GM23338 (cell line): ENCODE results near the gene MRGPRE. TPM values are rescaled to one million over a fixed set of nuclear protein-coding genes. Genes with fewer than 3 reads are reported as not detected.
"Not testable (repeated sequence)": the region's sequence is repeated elsewhere in the genome, so short reads cannot be mapped to it uniquely, and the experiment has no call there.

ENCODE experiments used
- ATAC-seq: fragments of 200-7000 bp; cut with Tn5 transposase; 3 replicates; pipeline ENCODE4 v1.9.1; 2020
- DNase-seq: peaks from one replicate; pipeline ENCODE4 v3.0.0-alpha.2; 2015; ENCODE audit warnings: low spot score
- H2AFZ ChIP-seq: fragments of 200-600 bp; sonication (generic); 2 replicates; pipeline ENCODE4 v1.8.0; 2016; ENCODE audit warnings: antibody characterized with exemption, mild to moderate bottlenecking, moderate library complexity
- H3F3A ChIP-seq: fragments of 200-600 bp; sonication (generic); replicated peaks from 2 replicates; pipeline ENCODE4 v1.8.0; 2017; ENCODE audit warnings: antibody characterized with exemption, mixed run types, low read depth
- H3K27ac ChIP-seq: fragments of 200-600 bp; sonication (generic); 2 replicates; pipeline ENCODE4 v1.6.1; 2016; ENCODE audit warnings: low read depth
- H3K27me3 ChIP-seq: fragments of 200-600 bp; sonication (generic); 2 replicates; pipeline ENCODE4 v1.8.0; 2016; ENCODE audit warnings: mild to moderate bottlenecking, mixed run types, moderate library complexity; ENCODE audit not compliant: insufficient read depth
- H3K36me3 ChIP-seq: fragments of 200-600 bp; sonication (generic); 2 replicates; pipeline ENCODE4 v1.8.0; 2016; ENCODE audit warnings: mild to moderate bottlenecking; ENCODE audit not compliant: insufficient read depth
- H3K4me1 ChIP-seq: fragments of 200-600 bp; sonication (generic); 2 replicates; pipeline ENCODE4 v1.8.0; 2016; ENCODE audit warnings: mild to moderate bottlenecking, moderate library complexity; ENCODE audit not compliant: insufficient read depth
- H3K4me2 ChIP-seq: fragments of 200-600 bp; sonication (generic); 2 replicates; pipeline ENCODE4 v1.7.1; 2017; ENCODE audit warnings: mixed run types
- H3K4me3 ChIP-seq: fragments of 200-600 bp; sonication (generic); 2 replicates; pipeline ENCODE4 v1.6.1; 2016; ENCODE audit warnings: mixed run types
- H3K79me2 ChIP-seq: fragments of 200-600 bp; sonication (generic); replicated peaks from 2 replicates; pipeline ENCODE4 v1.8.0; 2017; ENCODE audit warnings: mild to moderate bottlenecking; ENCODE audit not compliant: insufficient read depth
- H3K9me2 ChIP-seq: fragments of 200-600 bp; sonication (generic); 2 replicates; pipeline ENCODE4 v1.8.0; 2017; ENCODE audit not compliant: insufficient read depth
- H4K20me1 ChIP-seq: fragments of 200-600 bp; sonication (generic); replicated peaks from 2 replicates; pipeline ENCODE4 v1.8.0; 2017; ENCODE audit warnings: mild to moderate bottlenecking; ENCODE audit not compliant: insufficient read depth
- H3K27ac Mint-ChIP-seq: 2 replicates; pipeline ENCODE4 v1.8.0; 2020; ENCODE audit warnings: inconsistent platforms, mild to moderate bottlenecking, moderate library complexity, mixed read lengths
- H3K27me3 Mint-ChIP-seq: 3 replicates; pipeline ENCODE4 v1.8.0; 2022; ENCODE audit warnings: low read depth, mild to moderate bottlenecking, moderate library complexity, mixed read lengths, inconsistent platforms; ENCODE audit not compliant: insufficient read depth, poor library complexity
- H3K36me3 Mint-ChIP-seq: 3 replicates; pipeline ENCODE4 v1.8.0; 2021; ENCODE audit warnings: low read depth, mild to moderate bottlenecking, inconsistent platforms, moderate library complexity, mixed read lengths
- H3K4me1 Mint-ChIP-seq: 3 replicates; pipeline ENCODE4 v1.8.0; 2020; ENCODE audit warnings: mild to moderate bottlenecking, inconsistent platforms, mixed read lengths
- H3K4me3 Mint-ChIP-seq: 3 replicates; pipeline ENCODE4 v1.8.0; 2021; ENCODE audit warnings: moderate library complexity, mild to moderate bottlenecking, inconsistent platforms, mixed read lengths
- H3K9me3 Mint-ChIP-seq: 3 replicates; pipeline ENCODE4 v1.8.0; 2020; ENCODE audit warnings: moderate library complexity, mild to moderate bottlenecking, inconsistent platforms, mixed read lengths
- polyA plus RNA-seq: library from polyadenylated mRNA; unstranded; fragments of >200 nt; fragmentation: Nextera tagmentation; extraction: Ambion mirVana; gene quantifications from 2 replicates; pipeline ENCODE4 v1.2.1, GENCODE V29; 2016
- total RNA-seq: library from RNA; depleted of rRNA; stranded (reverse); fragments of >200 nt; shearing (Covaris generic); gene quantifications from 2 replicates; pipeline ENCODE4 v1.2.3, GENCODE V29; 2014

MRGPRE gene
- total and polyA plus RNA-seq, 2 experiments from 2014 or later: not detected

GRCh38 chr11:3281146-3281545 is 48.9 kb upstream of the MRGPRE start:
- not testable (repeated sequence) for H3K79me2 ChIP-seq, H3K4me1 Mint-ChIP-seq, H3K9me2 ChIP-seq, H2AFZ ChIP-seq, H3K9me3 Mint-ChIP-seq, H3K4me1 ChIP-seq, H3K4me3 Mint-ChIP-seq, ATAC-seq, H3K4me3 ChIP-seq, H3K36me3 ChIP-seq, H3K27me3 Mint-ChIP-seq, DNase-seq, H3K27ac Mint-ChIP-seq, H3K27ac ChIP-seq, H3K27me3 ChIP-seq, H3K36me3 Mint-ChIP-seq, H3F3A ChIP-seq, H3K4me2 ChIP-seq, H4K20me1 ChIP-seq

DNA sequence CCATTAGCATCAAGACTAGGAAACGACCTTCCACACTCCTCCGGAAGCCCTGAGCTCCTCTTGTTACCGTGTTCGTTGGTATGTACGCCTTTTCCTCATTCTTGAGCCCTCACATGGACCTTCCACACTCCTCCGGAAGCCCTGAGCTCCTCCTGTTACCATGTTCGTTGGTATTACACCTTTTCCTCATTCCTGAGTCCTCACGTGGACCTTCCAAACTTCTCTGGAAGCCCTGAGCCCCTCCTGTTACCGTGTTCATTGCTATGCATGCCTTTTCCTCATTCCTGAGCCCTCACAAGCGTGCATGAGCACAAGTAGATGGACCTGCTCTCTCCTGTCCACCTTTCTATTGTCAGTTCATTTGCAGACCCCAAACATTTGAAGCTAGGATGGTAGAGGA is 48.4 kb upstream of the MRGPRE start:
- H3K27me3 Mint-ChIP-seq, H3K4me1 Mint-ChIP-seq, H3K4me2 ChIP-seq, H3K27me3 ChIP-seq, H3K79me2 ChIP-seq, ATAC-seq, H3K4me1 ChIP-seq, H3K36me3 ChIP-seq, H3K9me3 Mint-ChIP-seq, H3F3A ChIP-seq, H2AFZ ChIP-seq, H3K4me3 Mint-ChIP-seq, H4K20me1 ChIP-seq, DNase-seq, H3K9me2 ChIP-seq, H3K27ac ChIP-seq, H3K36me3 Mint-ChIP-seq, H3K4me3 ChIP-seq, H3K27ac Mint-ChIP-seq: not testable (repeated sequence)

DNA sequence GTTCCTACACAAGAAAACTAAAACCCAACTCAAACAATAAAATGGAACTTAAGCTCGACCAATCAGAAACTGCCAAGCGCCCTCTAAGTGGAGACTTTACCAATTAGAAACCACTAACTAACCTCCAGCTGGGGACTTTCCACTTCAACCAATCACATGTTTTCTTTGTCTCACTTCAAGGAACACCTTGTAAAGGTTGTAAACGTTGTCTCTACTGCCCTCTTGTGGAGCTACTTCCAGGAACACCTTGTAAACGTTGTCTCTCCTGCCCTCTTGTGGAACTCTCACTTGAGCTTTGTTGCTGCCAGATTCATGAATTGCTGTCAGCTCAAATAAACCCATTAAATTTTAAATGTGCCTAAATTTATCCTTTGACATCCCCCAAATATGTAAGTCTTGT is 46.7 kb upstream of the MRGPRE start:
- ATAC-seq: peak; percentile 72
- H3K36me3 Mint-ChIP-seq, H3K27ac Mint-ChIP-seq: not testable (repeated sequence)

DNA sequence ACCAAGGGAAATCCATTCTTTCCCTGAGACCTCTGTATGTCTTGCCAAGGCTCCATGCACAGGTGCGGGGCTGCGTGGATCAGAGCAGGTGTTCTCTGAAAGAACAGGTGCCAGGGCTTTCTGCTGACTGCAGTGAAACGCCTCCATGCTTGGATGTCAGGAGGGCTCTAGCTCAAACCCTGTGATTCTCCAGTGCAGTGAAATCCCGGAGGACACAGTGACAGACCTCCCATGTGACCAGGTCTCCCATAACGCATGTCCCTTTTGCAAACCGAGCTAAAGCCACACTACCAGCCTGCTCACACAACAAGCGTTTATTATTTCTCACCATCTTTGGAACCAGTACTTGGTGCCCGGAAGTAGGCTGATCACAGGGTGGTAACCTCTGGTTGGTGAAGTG is 41.4 kb upstream of the MRGPRE start:
- DNase-seq, H3K27me3 Mint-ChIP-seq, H4K20me1 ChIP-seq, H3K79me2 ChIP-seq, H3K4me1 Mint-ChIP-seq, H3K9me3 Mint-ChIP-seq, H3K4me1 ChIP-seq, H3K36me3 ChIP-seq, ATAC-seq, H3K4me2 ChIP-seq, H3K4me3 ChIP-seq, H3K27ac Mint-ChIP-seq, H3F3A ChIP-seq, H3K9me2 ChIP-seq, H3K27me3 ChIP-seq, H2AFZ ChIP-seq, H3K4me3 Mint-ChIP-seq, H3K27ac ChIP-seq, H3K36me3 Mint-ChIP-seq: not testable (repeated sequence)

More for the DNA sequence above, 46.7 kb upstream of the MRGPRE start:
- H3K9me2 ChIP-seq, H3K27me3 ChIP-seq, H4K20me1 ChIP-seq, H3K4me1 ChIP-seq, H3K79me2 ChIP-seq, H3K4me2 ChIP-seq, H3F3A ChIP-seq, DNase-seq, H3K27ac ChIP-seq, H3K4me1 Mint-ChIP-seq, H2AFZ ChIP-seq, H3K27me3 Mint-ChIP-seq, H3K9me3 Mint-ChIP-seq, H3K4me3 Mint-ChIP-seq, H3K4me3 ChIP-seq, H3K36me3 ChIP-seq: not testable (repeated sequence)

- not testable (repeated sequence) for H3K9me3 Mint-ChIP-seq
Observed at GRCh38 chr11:3262548-3262947, 30.3 kb upstream of the MRGPRE start.

DNA sequence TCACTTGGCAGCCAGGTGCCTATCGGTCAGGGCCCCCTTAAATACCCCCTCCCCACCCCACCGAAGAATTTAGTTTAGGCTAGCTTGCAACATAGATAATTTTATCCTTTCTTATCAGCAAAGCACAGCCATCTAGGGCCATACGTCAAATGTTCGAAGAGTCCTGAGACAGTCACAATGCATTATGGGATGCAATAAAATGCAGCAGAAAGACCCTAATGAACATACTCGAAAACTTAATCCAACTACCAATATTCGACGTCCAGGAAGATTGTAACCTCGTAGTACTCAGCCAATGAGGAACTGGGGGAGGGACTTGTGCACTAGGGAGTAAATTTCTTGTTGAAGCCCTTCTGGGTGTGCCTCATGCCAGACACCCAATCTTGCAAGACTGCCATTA is 29.6 kb upstream of the MRGPRE start:
- not testable (repeated sequence) for H3K27me3 ChIP-seq, H3K4me2 ChIP-seq, H2AFZ ChIP-seq, H3K9me3 Mint-ChIP-seq, H3K27me3 Mint-ChIP-seq, H3K4me1 Mint-ChIP-seq, H3K27ac Mint-ChIP-seq, ATAC-seq, H3F3A ChIP-seq, H3K4me3 Mint-ChIP-seq, H3K9me2 ChIP-seq, H4K20me1 ChIP-seq, H3K36me3 ChIP-seq, H3K4me1 ChIP-seq, DNase-seq, H3K27ac ChIP-seq, H3K36me3 Mint-ChIP-seq, H3K4me3 ChIP-seq, H3K79me2 ChIP-seq

More at GRCh38 chr11:3262548-3262947, 30.3 kb upstream of the MRGPRE start:
- not testable (repeated sequence) for H3K4me3 Mint-ChIP-seq, H3K27me3 ChIP-seq, H3K4me1 ChIP-seq, H3K9me2 ChIP-seq, H3K4me3 ChIP-seq, ATAC-seq, H3K27me3 Mint-ChIP-seq, H4K20me1 ChIP-seq, H3K36me3 Mint-ChIP-seq, H3K27ac ChIP-seq, H3F3A ChIP-seq, H3K36me3 ChIP-seq, H3K4me1 Mint-ChIP-seq, DNase-seq, H3K27ac Mint-ChIP-seq, H3K4me2 ChIP-seq, H2AFZ ChIP-seq, H3K79me2 ChIP-seq

- DNase-seq, H3K36me3 Mint-ChIP-seq, H3F3A ChIP-seq, H3K4me2 ChIP-seq, H3K4me3 Mint-ChIP-seq, H4K20me1 ChIP-seq, H3K36me3 ChIP-seq, H3K9me3 Mint-ChIP-seq, H2AFZ ChIP-seq, H3K4me1 Mint-ChIP-seq, H3K4me1 ChIP-seq, H3K4me3 ChIP-seq, H3K27me3 Mint-ChIP-seq, H3K9me2 ChIP-seq, H3K27ac Mint-ChIP-seq, H3K27me3 ChIP-seq, H3K79me2 ChIP-seq, H3K27ac ChIP-seq, ATAC-seq: not testable (repeated sequence)
Observed at GRCh38 chr11:3257509-3257908, 25.3 kb upstream of the MRGPRE start.
